GM20000 (cell line): Measurements from ENCODE around the gene OR13J1.

Experiments
- DNase-seq: peaks from one replicate; pipeline ENCODE4 v3.0.0; 2012; ENCODE audit warnings: low spot score
- TF ChIP-seq, protein P1 (sequence below): IDR thresholded peaks from 2 replicates; pipeline ENCODE4 v1.5.1; 2012; ENCODE audit warnings: mild to moderate bottlenecking, control low read depth; ENCODE audit errors: extremely low read depth, missing control alignments

Gene OR13J1

DNA sequence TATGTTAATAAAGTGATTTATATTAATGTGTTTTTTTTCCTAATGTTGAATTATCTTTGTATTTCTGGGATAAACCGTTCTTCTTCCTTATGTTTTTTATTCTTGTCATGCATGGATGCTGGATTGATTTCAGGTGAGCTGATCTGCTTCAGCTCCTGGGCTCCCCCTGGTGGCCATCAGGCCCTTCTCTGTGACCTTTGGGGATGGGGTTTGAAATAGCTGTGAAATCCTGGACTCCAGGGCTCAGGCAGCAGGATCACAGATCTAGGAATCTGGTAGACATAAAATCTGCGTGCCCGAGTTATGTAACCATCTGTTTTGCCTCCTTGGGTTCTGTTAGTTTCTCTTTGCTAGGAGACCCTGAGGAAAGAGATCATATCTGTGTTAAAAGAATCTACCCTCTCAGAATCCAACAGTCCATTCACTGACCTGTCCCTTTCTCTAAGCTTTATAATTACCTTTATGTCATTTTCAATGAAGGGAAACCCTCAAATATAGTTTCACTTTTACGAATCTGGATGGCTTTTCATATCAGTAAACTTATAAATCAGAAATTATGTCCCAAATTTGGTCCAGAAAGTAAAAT, 12.2 kb upstream of the OR13J1 start:
- TF ChIP-seq, protein P1, sequence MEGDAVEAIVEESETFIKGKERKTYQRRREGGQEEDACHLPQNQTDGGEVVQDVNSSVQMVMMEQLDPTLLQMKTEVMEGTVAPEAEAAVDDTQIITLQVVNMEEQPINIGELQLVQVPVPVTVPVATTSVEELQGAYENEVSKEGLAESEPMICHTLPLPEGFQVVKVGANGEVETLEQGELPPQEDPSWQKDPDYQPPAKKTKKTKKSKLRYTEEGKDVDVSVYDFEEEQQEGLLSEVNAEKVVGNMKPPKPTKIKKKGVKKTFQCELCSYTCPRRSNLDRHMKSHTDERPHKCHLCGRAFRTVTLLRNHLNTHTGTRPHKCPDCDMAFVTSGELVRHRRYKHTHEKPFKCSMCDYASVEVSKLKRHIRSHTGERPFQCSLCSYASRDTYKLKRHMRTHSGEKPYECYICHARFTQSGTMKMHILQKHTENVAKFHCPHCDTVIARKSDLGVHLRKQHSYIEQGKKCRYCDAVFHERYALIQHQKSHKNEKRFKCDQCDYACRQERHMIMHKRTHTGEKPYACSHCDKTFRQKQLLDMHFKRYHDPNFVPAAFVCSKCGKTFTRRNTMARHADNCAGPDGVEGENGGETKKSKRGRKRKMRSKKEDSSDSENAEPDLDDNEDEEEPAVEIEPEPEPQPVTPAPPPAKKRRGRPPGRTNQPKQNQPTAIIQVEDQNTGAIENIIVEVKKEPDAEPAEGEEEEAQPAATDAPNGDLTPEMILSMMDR, result peak; percentile 95
- peak; percentile 76 for DNase-seq

DNA sequence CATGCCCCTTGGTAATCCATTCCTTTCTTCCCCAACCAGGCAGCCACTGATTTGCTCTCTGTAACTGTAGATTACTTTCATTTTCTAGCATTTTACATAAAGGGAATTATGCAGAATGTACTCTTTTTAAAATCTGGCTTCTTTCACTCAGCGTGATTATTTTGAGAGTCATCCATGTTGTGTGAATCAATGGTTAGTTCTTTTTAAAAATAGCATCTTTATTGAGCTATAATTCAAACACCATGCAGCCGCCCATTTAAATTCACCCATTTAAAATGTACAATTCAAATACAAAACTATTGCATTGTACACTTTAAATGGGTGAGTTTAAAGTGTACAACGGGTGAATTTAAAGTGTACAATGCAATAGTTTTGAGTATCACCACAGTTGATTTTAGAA, 2.3 kb upstream of the OR13J1 start:
- DNase-seq, result no peak
- TF ChIP-seq, protein P1, result no peak

- TF ChIP-seq, protein P1, result no peak
- DNase-seq, result no peak
Measured at GRCh38 chr9:35871545-35871944, 1.3 kb upstream of the OR13J1 start.

- no peak for DNase-seq
- TF ChIP-seq, protein P1, result no peak
Measured at GRCh38 chr9:35869621-35870216, 482 bp downstream of the OR13J1 start.

DNA sequence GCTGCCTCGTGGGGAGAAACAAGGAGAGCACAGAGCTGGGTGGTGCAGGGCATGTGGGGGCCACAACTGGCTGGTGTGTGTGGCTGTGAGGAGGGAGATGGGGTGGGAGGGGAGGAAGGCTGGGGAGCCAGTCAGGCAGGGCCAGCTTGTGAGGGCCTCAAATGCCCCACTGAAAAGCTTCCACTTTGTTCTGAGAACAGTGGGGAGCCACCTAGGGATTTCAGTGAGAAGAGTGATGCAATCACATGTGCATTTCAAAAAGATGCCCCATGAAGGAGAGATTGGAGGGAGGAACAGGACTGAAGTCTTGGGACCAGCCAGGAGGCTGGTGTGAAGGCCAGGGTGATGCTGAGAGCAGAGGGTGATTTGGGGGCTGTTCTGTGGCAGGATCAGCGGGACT, 1.3 kb downstream of the OR13J1 start:
- TF ChIP-seq, protein P1, result no peak
- no peak for DNase-seq

DNA sequence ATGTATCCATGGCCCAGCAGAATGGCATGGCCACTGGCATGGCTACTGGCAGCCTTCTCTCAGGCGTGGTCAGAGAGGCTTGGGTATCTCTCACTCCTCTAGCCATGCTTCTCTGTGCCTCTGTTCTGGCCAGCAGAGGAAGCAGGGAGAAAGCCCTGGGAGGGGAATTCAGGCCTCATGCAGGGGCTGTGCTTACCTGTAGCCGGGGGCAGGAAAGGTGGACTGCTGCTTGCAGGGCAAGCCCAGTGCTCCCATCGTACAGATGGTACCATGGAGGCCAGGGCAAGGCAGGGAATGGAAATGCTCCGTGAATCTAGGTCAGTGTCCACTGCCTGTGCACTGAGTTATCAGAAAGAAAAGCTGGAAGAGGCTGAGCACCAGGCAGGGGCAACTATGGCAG, 2.7 kb downstream of the OR13J1 start:
- no peak for DNase-seq
- TF ChIP-seq, protein P1, result no peak

DNA sequence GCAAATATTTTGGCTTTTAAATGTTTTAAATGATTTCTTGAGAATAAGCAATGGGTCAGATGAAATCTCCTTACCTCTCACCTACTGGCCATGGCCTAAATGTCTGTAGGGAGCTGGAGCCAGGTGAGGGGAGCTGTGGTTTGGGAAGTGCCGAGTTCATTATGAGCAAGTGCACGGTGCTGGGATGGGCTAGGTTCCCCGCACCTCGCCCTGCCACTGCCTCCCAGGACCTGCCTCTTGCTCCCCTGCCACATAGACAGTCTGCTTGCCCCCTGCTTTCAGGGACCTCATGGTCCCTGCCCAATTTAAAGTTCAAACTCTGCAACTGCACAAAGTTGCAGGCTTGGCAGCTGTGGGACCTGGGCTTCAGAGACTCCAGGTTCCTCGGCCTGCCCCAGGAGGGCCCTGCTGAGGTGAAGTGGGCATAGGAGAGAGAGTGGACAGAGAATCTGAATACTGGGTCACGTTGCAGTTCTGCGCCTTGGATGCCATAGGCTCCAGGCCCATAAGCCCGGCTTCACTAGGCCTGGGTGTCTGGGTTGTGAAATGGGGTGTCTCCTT, 5.4 kb downstream of the OR13J1 start:
- TF ChIP-seq, protein P1, result no peak
- no peak for DNase-seq
